Right atrium auricular region (tissue), 2 donors: ENCODE data around the gene EXOC4. TPM values are rescaled to one million over a fixed set of nuclear protein-coding genes. Genes with fewer than 3 reads are reported as not detected.

ENCODE experiments used
- DNase-seq: peaks from one replicate; pipeline ENCODE4 v3.0.0-alpha.2; 2019; ENCODE audit warnings: low spot score
- H3K27ac ChIP-seq, 2 donors: fragments of 200-600 bp; sonication (generic); 1 replicate in 1 of 2; 2 replicates in 1 of 2; pipeline ENCODE4 v1.5.1; 2016 to 2019
- H3K27me3 ChIP-seq, 2 donors: fragments of 200-600 bp; sonication (generic); one replicate each; pipeline versions ENCODE4 v1.5.1 to v1.6.0; 2017 to 2019
- H3K36me3 ChIP-seq: fragments of 200-600 bp; sonication (generic); one replicate; pipeline ENCODE4 v1.5.1; 2016
- H3K4me1 ChIP-seq, 2 donors: fragments of 200-600 bp; sonication (generic); one replicate each; pipeline versions ENCODE4 v1.5.1 to v1.6.0; 2017 to 2019
- H3K4me3 ChIP-seq, 2 donors: fragments of 200-600 bp; sonication (generic); 1 replicate in 1 of 2; 2 replicates in 1 of 2; pipeline ENCODE4 v1.5.1; 2017 to 2019; ENCODE audit warnings: mild to moderate bottlenecking in 1 of 2, moderate library complexity in 1 of 2
- H3K9me3 ChIP-seq, 2 donors: fragments of 200-600 bp; sonication (generic); one replicate each; pipeline ENCODE4 v1.5.1; 2019
- total RNA-seq, 2 donors: library from RNA; depleted of rRNA; stranded (reverse); fragments of >200 nt; gene quantifications; one replicate each; pipeline ENCODE4 v1.1.0, GENCODE V29; 2016
- TF ChIP-seq, protein P1 (sequence below), 2 donors: fragments of 200-600 bp; sonication (generic); IDR thresholded peaks; one replicate each; pipeline ENCODE4 v1.5.1; 2019; ENCODE audit warnings: antibody characterized with exemption in 2 of 2

The EXOC4 gene
- total RNA-seq, 2 donors from 2014 or later: 24.7 to 30.6 TPM

DNA sequence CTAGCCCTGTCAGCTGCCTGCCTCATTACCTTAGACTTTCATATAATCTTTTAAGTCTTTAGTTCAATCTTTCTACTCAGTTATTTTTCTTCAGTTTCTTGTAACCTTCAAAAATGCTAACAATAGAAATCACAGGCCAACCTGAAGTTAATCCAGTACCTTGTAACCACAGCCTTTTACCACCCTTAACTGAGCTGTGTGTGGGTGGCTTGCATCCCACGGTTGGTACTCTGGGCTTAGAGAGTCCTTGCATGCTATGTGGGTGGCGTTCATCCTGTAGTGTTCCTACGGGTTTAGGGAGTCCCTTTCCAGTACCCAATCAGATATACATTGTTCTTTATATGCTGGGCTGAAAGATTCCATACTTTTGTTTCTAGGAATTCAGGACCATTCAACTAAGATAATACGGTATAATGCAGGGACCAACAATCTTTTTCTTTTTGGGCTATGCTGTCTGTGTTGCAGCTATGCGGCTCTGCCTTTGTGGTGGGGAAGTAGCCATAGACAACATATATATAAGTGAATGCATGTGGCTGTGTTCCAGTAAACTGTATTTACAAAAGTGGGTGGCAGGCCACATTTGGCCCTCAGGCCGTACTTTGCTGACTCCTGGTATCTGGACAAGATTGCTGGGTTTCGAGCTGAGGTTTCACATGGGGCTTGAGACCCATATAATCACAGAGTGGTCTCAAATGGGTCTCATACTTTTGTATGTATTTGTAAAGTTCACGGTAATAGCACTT is 593.5 kb downstream of the EXOC4 start:
- H3K36me3 ChIP-seq: no peaks in the 10 kb centered on the region
- no peak for DNase-seq
- peaks cover 0 to 7% of the 10 kb centered on the region in 2 donors for H3K9me3 ChIP-seq
- no peak overlapping the region for H3K4me3 ChIP-seq
- no peak overlapping the region for H3K27ac ChIP-seq
- TF ChIP-seq, protein P1, sequence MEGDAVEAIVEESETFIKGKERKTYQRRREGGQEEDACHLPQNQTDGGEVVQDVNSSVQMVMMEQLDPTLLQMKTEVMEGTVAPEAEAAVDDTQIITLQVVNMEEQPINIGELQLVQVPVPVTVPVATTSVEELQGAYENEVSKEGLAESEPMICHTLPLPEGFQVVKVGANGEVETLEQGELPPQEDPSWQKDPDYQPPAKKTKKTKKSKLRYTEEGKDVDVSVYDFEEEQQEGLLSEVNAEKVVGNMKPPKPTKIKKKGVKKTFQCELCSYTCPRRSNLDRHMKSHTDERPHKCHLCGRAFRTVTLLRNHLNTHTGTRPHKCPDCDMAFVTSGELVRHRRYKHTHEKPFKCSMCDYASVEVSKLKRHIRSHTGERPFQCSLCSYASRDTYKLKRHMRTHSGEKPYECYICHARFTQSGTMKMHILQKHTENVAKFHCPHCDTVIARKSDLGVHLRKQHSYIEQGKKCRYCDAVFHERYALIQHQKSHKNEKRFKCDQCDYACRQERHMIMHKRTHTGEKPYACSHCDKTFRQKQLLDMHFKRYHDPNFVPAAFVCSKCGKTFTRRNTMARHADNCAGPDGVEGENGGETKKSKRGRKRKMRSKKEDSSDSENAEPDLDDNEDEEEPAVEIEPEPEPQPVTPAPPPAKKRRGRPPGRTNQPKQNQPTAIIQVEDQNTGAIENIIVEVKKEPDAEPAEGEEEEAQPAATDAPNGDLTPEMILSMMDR (IDR thresholded peaks at IDR 0.05): no peak
- H3K27me3 ChIP-seq: no peaks in the 10 kb centered on the region
- H3K4me1 ChIP-seq: no peaks in the 10 kb centered on the region

DNA sequence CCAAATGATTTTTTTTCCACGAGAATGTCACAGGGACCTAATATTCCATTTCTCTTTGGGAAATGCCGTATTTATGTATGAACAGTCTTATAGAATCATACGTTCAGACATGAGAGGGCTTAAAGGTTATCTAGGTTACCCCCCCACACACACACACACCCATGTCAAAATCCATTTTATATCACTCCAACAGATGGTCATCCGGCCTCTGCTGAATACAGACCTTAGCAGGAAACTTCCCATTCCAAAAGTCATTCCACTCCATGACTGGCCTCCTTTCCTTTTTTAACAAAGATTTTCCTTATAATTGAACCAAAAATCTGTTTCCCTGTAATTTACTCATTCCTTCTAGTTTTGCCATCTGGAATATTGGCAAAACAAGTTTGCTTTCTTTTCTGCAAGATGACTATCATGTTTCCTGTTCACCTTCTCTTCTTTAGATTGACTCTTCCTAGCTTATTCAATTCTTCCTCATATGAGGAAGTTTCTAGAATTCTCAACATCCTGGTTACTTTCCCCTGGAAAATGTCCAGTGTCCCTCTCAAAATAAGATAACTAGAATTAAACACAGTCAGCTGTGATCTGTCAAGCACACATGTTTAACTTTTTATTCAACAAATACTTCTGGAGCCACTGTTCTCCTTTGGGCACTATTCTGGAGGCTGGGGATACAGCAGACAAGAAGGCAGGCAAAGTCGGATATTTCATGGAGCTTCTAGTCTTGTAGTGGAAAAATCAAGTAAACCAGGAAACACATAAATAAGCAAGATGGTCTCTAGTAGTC is 597.8 kb downstream of the EXOC4 start:
- Histone ChIP-seq H3K36me3 (no peaks in the 10 kb centered on the region), H3K9me3 (no peaks in the 10 kb centered on the region), H3K27me3 (no peaks in the 10 kb centered on the region), H3K27ac (no peak overlapping the region), H3K4me3 (no peak overlapping the region), H3K4me1 (no peaks in the 10 kb centered on the region)
- TF ChIP-seq, protein P1 (IDR thresholded peaks at IDR 0.05): no peak
- no peak for DNase-seq

DNA sequence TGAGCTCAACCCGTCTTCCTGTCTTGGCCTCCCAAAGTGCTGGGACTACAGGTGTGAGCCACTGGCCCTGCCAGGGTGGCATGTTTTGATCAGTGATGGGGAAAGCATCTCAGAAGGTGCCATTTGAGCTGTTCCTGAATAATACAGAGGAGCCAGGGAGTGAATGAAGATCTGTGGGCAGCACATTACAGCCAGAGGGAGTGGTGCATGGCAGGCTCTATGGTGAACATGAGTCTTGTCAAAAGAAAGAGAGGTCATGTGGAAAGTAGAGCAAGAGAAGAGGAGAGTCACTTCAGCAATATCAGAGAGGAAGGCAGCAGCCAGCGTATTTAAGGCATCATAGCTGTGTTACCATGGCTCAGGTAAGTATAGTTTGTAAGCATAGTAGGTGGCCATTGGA is 598.5 kb downstream of the EXOC4 start:
- TF ChIP-seq, protein P1 (IDR thresholded peaks at IDR 0.05): no peak
- no peaks in the 10 kb centered on the region for H3K9me3 ChIP-seq
- no peaks in the 10 kb centered on the region for H3K27me3 ChIP-seq
- no peaks in the 10 kb centered on the region for H3K36me3 ChIP-seq
- no peak overlapping the region for H3K27ac ChIP-seq
- no peak overlapping the region for H3K4me3 ChIP-seq
- H3K4me1 ChIP-seq: no peaks in the 10 kb centered on the region
- no peak for DNase-seq

DNA sequence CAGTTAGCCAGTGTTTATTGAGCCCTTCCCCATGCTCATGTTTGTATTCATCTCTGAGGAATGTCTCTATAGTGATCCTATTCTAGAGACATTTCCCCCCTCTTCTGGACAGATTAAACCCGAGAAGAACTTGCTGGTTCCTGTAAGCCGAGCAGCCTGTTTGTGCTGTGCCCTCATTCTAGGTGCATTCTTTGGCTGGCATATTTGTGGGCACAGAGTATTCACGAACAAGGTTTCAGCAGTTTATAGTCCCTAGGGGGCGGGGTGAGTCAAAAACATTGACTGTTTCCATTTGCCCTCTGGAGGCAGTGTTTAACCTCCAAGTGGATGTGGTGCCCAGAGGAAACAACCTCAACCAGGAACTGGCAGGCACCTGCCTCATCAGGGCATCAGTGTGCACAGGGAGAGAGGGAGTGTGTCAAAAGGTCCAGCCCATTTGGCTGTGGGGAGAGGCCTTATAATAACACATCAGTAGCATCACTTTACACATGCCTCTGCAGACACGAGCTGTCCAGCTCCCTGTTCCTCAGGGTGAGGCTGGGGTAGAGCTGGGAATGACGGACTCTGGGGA is 600.9 kb downstream of the EXOC4 start:
- Histone ChIP-seq H3K27ac (no peak overlapping the region), H3K36me3 (no peaks in the 10 kb centered on the region), H3K27me3 (no peaks in the 10 kb centered on the region), H3K4me1 (no peaks in the 10 kb centered on the region), H3K4me3 (no peak overlapping the region), H3K9me3 (no peaks in the 10 kb centered on the region)
- TF ChIP-seq, protein P1 (IDR thresholded peaks at IDR 0.05): peak in 1 of 2 donors; percentile 37
- DNase-seq: no peak

DNA sequence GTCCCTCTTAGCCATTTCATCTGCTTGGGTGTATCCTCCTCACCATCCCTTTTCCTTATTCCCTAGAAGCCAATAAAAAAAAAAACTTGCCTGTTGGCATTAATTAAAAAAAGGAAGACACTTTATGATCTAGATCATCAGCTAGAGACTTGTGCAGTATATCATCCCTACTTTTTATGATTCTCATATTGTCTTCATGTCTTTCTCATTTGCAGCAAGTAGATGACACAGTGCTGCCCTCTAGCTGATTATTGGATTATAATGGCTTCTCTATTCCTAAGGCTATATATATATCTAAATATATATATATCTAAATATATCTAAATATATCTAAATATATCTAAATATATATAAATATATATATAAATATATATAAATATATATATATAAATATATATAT is 601.9 kb downstream of the EXOC4 start:
- Histone ChIP-seq H3K27ac (no peak overlapping the region), H3K4me3 (no peak overlapping the region), H3K27me3 (no peaks in the 10 kb centered on the region), H3K9me3 (no peaks in the 10 kb centered on the region), H3K4me1 (no peaks in the 10 kb centered on the region), H3K36me3 (no peaks in the 10 kb centered on the region)
- DNase-seq: no peak
- TF ChIP-seq, protein P1 (IDR thresholded peaks at IDR 0.05): peak in 1 of 2 donors; percentile 41
